ENCODE measurements around the gene PYM1. TPM values are rescaled to one million over a fixed set of nuclear protein-coding genes. Genes with fewer than 3 reads are reported as not detected.
A peak's percentile ranks its signal among the peaks of the same experiment; 100 is the strongest.

The PYM1 gene
- polyA plus RNA-seq, 1 experiment, result 35.3 TPM

DNA sequence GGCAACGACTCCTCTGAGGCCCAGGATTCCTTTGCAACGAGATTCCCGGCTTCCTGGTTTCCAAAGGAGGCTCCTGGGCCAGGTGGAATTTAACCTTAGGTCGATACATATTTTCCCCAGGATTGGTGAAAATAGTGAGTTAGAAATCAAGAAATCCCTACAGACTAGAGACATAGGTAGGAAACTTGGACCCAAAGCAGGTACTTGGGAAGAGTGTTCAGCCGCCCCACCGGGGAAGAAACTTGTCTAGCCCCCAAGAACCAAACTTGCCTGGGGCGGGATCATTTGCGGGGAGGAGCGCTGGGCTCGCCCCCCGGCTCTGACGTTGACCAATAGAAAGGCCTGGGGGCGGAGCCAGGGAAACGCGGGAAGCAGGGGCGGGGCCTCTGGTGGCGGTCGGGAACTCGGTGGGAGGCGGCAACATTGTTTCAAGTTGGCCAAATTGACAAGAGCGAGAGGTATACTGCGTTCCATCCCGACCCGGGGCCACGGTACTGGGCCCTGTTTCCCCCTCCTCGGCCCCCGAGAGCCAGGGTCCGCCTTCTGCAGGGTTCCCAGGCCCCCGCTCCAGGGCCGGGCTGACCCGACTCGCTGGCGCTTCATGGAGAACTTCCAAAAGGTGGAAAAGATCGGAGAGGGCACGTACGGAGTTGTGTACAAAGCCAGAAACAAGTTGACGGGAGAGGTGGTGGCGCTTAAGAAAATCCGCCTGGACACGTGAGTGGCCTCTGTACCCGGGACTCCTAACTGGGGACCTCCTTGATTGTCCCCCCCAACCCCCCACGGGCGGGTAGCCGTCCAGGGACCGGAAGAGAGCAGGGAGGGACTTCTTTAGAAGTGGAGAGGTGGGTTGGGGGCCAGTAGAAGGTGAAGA lies 39.0 kb upstream of the PYM1 start, which contains the start of gene CDK2:
Gene CDK2, plus strand, starts transcription at position 423 of the 874 bp plus-strand sequence. Its CDS starts 179 bp downstream, at position 602.
- no peak for DNase-seq (ENCODE audit: low read depth, low spot score)
- peak within 1 kb of the TSS; percentile 39 for H3K27ac ChIP-seq (ENCODE audit: low read depth, low read length)
- peak within 1 kb of the TSS; percentile 86 for H3K4me3 ChIP-seq (ENCODE audit: low read depth, low read length)
- TF ChIP-seq, protein P1, sequence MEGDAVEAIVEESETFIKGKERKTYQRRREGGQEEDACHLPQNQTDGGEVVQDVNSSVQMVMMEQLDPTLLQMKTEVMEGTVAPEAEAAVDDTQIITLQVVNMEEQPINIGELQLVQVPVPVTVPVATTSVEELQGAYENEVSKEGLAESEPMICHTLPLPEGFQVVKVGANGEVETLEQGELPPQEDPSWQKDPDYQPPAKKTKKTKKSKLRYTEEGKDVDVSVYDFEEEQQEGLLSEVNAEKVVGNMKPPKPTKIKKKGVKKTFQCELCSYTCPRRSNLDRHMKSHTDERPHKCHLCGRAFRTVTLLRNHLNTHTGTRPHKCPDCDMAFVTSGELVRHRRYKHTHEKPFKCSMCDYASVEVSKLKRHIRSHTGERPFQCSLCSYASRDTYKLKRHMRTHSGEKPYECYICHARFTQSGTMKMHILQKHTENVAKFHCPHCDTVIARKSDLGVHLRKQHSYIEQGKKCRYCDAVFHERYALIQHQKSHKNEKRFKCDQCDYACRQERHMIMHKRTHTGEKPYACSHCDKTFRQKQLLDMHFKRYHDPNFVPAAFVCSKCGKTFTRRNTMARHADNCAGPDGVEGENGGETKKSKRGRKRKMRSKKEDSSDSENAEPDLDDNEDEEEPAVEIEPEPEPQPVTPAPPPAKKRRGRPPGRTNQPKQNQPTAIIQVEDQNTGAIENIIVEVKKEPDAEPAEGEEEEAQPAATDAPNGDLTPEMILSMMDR (IDR thresholded peaks at IDR 0.05; ENCODE audit: low read depth, low read length), result no peak
- ChIA-PET CTCF (interaction anchor here (1.0 kb wide), 1 partner anchor 36 kb away, joined by 5 read pairs; no protein-coding TSS in a partner anchor), POLR2A (interaction anchor here (1.2 kb wide), 1 partner anchor 148 kb away, joined by 4 read pairs; no protein-coding TSS in a partner anchor)
- no peaks in the 10 kb centered on the region; the same call in 1 of the 2 replicates for H3K9me3 ChIP-seq (ENCODE audit: control insufficient read depth, insufficient read depth, low read length)
- no peaks in the 10 kb centered on the region for H3K27me3 ChIP-seq (ENCODE audit: control insufficient read depth, insufficient read depth, low read length)

DNA sequence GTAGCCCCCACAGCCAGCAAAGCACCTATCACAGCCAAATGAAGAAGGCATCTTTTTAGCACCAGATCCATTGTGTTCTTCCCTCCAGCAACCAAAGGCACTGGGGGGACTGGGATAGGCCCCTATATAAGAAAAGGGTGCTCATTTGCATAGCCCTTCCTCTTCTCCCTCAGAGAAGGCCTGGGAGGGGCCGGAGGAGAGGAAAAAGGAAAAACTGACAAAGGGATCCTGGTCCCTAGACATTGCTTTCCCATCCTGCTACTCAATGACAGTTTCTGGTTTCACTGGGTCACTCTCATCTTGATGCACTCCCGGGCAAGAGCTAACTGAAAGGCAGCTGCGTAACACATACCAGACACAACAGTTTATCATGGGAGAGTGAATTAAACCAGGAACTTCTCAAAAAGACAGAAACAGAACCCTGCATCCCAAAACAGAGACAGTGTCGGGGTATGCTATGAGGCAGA lies 38.3 kb upstream of the PYM1 start, which contains the start of gene PMEL:
Gene PMEL, minus strand, starts transcription at position 102 of the 467 bp plus-strand sequence. Its CDS starts 31 bp downstream, at position 71.
- ChIA-PET POLR2A (no interaction called here), CTCF (no interaction called here)
- TF ChIP-seq, protein P1 (IDR thresholded peaks at IDR 0.05; ENCODE audit: low read depth, low read length), result no peak
- Histone ChIP-seq H3K27me3 (ENCODE audit: control insufficient read depth, insufficient read depth, low read length) (no peaks in the 10 kb centered on the region), H3K9me3 (ENCODE audit: control insufficient read depth, insufficient read depth, low read length) (no peaks in the 10 kb centered on the region; the same call in 1 of the 2 replicates), H3K4me3 (ENCODE audit: low read depth, low read length) (peak within 1 kb of the TSS; percentile 86), H3K27ac (ENCODE audit: low read depth, low read length) (peak within 1 kb of the TSS; percentile 39)
- no peak for DNase-seq (ENCODE audit: low read depth, low spot score)

DNA sequence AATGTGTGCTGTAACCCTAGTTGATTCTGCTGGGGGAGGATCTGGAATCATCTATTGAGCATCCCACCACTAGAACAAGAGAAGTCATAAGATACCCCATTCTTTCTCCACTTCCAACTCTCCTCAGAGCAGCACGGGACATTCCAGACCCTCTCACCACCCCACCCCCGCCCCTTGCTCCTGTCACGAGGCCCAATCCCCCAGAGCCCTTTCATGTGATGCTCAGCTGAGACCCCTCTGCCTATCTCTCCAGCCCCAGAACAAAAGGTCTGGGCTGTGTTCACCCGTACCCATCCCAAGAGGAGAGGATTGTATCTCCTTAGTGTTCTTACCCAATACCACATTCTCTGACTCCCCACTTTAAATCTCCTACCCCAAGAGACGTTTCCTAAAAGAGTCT lies 37.5 kb upstream of the PYM1 start:
- TF ChIP-seq, protein P1 (IDR thresholded peaks at IDR 0.05; ENCODE audit: low read depth, low read length), result no peak
- CTCF ChIA-PET, result no interaction called here
- no peak for DNase-seq (ENCODE audit: low read depth, low spot score)
- no peaks in the 10 kb centered on the region; the same call in 1 of the 2 replicates for H3K9me3 ChIP-seq (ENCODE audit: control insufficient read depth, insufficient read depth, low read length)
- H3K4me3 ChIP-seq (ENCODE audit: low read depth, low read length), result no peak overlapping the region
- POLR2A ChIA-PET, result no interaction called here
- no peak overlapping the region for H3K27ac ChIP-seq (ENCODE audit: low read depth, low read length)
- no peaks in the 10 kb centered on the region for H3K27me3 ChIP-seq (ENCODE audit: control insufficient read depth, insufficient read depth, low read length)

DNA sequence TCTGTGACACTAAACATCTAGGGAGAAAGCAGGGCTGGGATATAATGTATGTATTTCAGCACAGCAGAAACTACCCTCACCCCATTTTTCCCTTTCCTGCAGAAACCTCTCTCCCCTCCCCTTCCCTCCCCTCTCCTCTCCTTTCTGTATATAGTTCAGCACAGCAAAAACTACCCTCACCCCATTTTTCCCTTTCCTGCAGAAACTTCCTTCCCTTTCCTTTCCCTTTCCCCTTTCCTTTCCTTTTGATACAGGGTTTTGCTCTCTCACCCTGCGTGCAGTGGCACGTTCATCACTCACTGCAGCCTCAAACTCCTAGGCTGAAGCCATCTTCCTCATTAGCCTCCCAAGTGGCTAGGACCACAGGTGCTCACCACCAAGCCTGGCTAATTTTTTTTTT lies 36.1 kb upstream of the PYM1 start:
- TF ChIP-seq, protein P1 (IDR thresholded peaks at IDR 0.05; ENCODE audit: low read depth, low read length), result no peak
- no peak for DNase-seq (ENCODE audit: low read depth, low spot score)
- H3K4me3 ChIP-seq (ENCODE audit: low read depth, low read length), result no peak overlapping the region
- POLR2A ChIA-PET, result no interaction called here
- no peaks in the 10 kb centered on the region; the same call in 1 of the 2 replicates for H3K9me3 ChIP-seq (ENCODE audit: control insufficient read depth, insufficient read depth, low read length)
- CTCF ChIA-PET, result no interaction called here
- H3K27me3 ChIP-seq (ENCODE audit: control insufficient read depth, insufficient read depth, low read length), result no peaks in the 10 kb centered on the region
- H3K27ac ChIP-seq (ENCODE audit: low read depth, low read length), result no peak overlapping the region
